ENCODE measurements around the gene ESYT3. TPM values are rescaled to one million over a fixed set of nuclear protein-coding genes. Genes with fewer than 3 reads are reported as not detected.

ESYT3 gene
- total RNA-seq, 1 donor, result under 0.01 TPM

DNA sequence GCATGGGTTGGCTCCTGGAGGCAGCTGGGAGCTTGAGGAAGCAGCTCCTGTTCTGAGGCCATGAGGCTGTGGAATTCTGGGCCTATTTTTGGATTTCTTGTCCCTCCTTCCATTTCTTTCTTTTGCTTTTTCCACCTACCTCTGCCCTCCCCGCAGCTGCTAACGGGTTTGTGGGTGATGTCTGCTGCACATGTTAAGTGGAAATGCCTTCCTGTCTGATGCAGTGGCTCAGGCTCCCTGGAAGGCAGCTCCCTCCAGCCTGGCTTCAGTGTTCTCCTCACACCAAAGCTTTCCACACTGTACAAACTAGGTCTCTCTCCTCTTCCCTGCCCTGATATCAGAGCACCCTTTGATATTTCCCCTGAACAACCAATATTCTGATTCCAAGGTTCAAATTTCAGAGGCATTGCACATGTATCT, 33.8 kb upstream of the ESYT3 start:
- no peak for DNase-seq (ENCODE audit: low read depth)
- no peak for TF ChIP-seq CTCF (IDR thresholded peaks at IDR 0.05; ENCODE audit: insufficient read depth, low read depth, low read length)
- no peak overlapping the region for H3K4me3 ChIP-seq (ENCODE audit: low read depth, low read length)

DNA sequence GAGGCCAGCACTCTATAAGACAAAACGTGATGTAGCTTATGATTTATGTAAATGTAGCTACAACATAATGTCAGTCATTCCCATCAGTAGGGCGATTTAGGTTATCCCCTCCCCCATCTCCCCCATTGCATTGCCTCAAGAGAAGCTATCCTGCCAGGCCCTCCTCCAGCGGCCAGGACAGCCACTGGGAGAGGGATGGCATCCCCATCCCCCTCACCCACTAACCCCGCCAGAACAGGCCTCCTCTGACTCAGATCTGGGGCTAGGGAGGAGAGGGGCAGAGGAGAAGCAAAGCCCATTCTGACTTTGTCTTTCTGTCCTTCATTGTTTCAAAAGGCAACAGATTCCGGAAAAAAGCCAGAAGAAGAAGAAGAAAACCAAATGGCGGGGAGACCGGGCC, 32.6 kb upstream of the ESYT3 start:
- no peak overlapping the region for H3K4me3 ChIP-seq (ENCODE audit: low read depth, low read length)
- DNase-seq (ENCODE audit: low read depth), result no peak
- TF ChIP-seq CTCF (IDR thresholded peaks at IDR 0.05; ENCODE audit: insufficient read depth, low read depth, low read length), result no peak

- no peak overlapping the region for H3K4me3 ChIP-seq (ENCODE audit: low read depth, low read length)
- TF ChIP-seq CTCF (IDR thresholded peaks at IDR 0.05; ENCODE audit: insufficient read depth, low read depth, low read length), result no peak
- DNase-seq (ENCODE audit: low read depth), result no peak
These were observed 30.3 kb upstream of the ESYT3 start for GRCh38 chr3:138404121-138404520.

DNA sequence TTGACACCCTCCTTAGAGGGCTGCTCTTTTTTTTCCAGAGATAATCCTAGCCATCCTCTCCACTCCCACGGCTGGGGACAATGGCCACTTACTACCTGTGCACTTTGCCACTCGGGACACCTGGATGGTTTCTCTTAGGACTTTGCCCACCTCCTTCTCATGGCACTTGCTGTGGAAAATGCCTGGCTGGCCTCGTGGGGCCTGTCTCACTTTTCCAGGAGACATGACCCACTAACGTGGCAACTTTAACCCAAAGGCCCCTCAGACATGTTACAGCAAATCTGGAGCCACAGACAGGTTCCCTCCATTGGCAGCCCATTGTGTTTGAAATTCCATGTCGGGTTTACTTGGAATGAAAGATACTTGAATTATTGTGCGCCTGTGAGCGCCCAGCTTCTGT, 29.4 kb upstream of the ESYT3 start:
- no peak for TF ChIP-seq CTCF (IDR thresholded peaks at IDR 0.05; ENCODE audit: insufficient read depth, low read depth, low read length)
- no peak for DNase-seq (ENCODE audit: low read depth)
- no peak overlapping the region for H3K4me3 ChIP-seq (ENCODE audit: low read depth, low read length)

DNA sequence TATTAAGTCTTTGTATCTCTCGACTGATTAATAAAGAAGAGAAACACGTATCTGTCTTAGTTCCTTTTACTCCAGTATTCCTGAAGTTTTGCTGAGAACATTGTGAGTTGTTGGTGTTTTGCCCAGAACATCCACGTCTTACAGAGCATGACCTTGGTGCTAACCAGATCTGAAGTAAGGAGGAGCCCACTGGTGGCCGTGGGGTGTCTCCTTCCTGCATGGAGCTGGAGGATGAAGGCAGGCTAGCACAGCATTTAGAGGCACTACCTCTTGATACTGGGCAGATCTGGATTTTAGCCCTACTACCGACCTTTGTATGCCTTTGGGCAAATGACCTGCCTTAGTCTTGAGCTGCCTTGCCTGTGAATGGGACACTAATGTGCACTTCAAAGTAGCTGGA, 28.9 kb upstream of the ESYT3 start:
- H3K4me3 ChIP-seq (ENCODE audit: low read depth, low read length), result no peak overlapping the region
- TF ChIP-seq CTCF (IDR thresholded peaks at IDR 0.05; ENCODE audit: insufficient read depth, low read depth, low read length), result no peak
- no peak for DNase-seq (ENCODE audit: low read depth)

DNA sequence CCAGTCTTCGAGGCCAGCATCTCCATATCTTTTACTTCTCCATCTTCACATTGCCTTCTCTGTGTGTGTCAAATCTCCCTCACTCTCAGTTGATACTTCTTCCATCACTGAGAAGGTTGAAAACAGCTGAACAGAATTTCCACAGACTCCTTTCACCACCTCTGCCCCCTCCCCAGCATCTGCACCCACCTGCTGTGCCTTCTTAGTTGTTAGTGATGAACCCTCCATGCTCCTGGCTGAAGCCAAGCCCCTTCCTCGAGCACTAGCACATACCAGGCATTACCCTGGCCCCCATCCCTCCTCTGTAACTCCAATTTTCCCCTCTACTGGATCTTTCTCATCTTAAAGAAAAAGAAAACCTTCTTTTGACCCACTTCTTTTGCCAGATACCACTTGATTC, 27.8 kb upstream of the ESYT3 start:
- H3K4me3 ChIP-seq (ENCODE audit: low read depth, low read length), result no peak overlapping the region

More for the DNA sequence above, 27.8 kb upstream of the ESYT3 start:
- no peak for DNase-seq (ENCODE audit: low read depth)
- no peak for TF ChIP-seq CTCF (IDR thresholded peaks at IDR 0.05; ENCODE audit: insufficient read depth, low read depth, low read length)

Data from fibroblast of villous mesenchyme (primary cell).